HEK293 (cell line): ENCODE measurements around the gene MGAT4B.

Experiments
- CTCF ChIA-PET: fragments of 350-600 bp; formaldehyde crosslinking; extraction: SDS; loops from one replicate; lab custom pipeline; 2021; ENCODE audit warnings: antibody characterized with exemption; lab: Yijun Ruan, JAX
- POLR2A ChIA-PET: fragments of 300-600 bp; formaldehyde crosslinking; extraction: SDS; loops from one replicate; lab custom pipeline; 2020; ENCODE audit warnings: antibody characterized with exemption, inconsistent platforms; lab: Yijun Ruan, JAX
- H3K27ac ChIP-seq: fragments of 200-500 bp; sonication (Bioruptor generic); 2 replicates; pipeline ENCODE4 v1.5.1; 2014; ENCODE audit warnings: low read depth, low read length, control low read depth, inconsistent platforms; ENCODE audit errors: extremely low read depth
- H3K36me3 ChIP-seq, 2 experiments: fragments of 200-500 bp in 1 of 2; sonication (Bioruptor generic) in 1 of 2; 1 replicate in 1 of 2; 2 replicates in 1 of 2; pipeline ENCODE4 v1.5.1; 2014 to 2017; ENCODE audit warnings: inconsistent platforms in 2 of 2, low read length in 2 of 2; ENCODE audit not compliant: control insufficient read depth in 2 of 2, insufficient read depth in 1 of 2
- H3K4me1 ChIP-seq: fragments of 200-500 bp; sonication (Bioruptor generic); 2 replicates; pipeline ENCODE4 v1.5.1; 2014; ENCODE audit warnings: mild to moderate bottlenecking, low read length, inconsistent platforms; ENCODE audit not compliant: control insufficient read depth, insufficient read depth
- H3K4me3 ChIP-seq: 2 replicates; pipeline ENCODE4 v1.5.1; 2011; ENCODE audit warnings: low read depth, mild to moderate bottlenecking, control low read depth, low read length, moderate library complexity
- H3K9me3 ChIP-seq: fragments of 200-500 bp; sonication (Bioruptor generic); 2 replicates; pipeline ENCODE4 v1.5.1; 2014; ENCODE audit warnings: low read depth, low read length, inconsistent platforms; ENCODE audit not compliant: control insufficient read depth, insufficient read depth
- AEBP2 ChIP-seq: fragments of 450-650 bp; formaldehyde crosslinking; IDR thresholded peaks from 2 replicates; pipeline ENCODE4 v1.5.1; 2016; ENCODE audit warnings: missing biosample characterization, missing genetic modification characterization, borderline replicate concordance
- BCL6B ChIP-seq: fragments of 450-650 bp; formaldehyde crosslinking; IDR thresholded peaks from 2 replicates; pipeline ENCODE4 v1.5.1; 2017; ENCODE audit warnings: missing biosample characterization, missing genetic modification characterization
- INSM2 ChIP-seq: fragments of 450-650 bp; formaldehyde crosslinking; IDR thresholded peaks from 2 replicates; pipeline ENCODE4 v1.5.1; 2016; ENCODE audit warnings: missing biosample characterization, missing genetic modification characterization
- KLF1 ChIP-seq: fragments of 450-650 bp; formaldehyde crosslinking; IDR thresholded peaks from 2 replicates; pipeline ENCODE4 v1.5.1; 2016; ENCODE audit warnings: missing biosample characterization, missing genetic modification characterization
- KLF7 ChIP-seq: fragments of 450-650 bp; formaldehyde crosslinking; IDR thresholded peaks from 2 replicates; pipeline ENCODE4 v1.5.1; 2016; ENCODE audit warnings: missing biosample characterization, missing genetic modification characterization, borderline replicate concordance
- MZF1 ChIP-seq: fragments of 450-650 bp; formaldehyde crosslinking; IDR thresholded peaks from 2 replicates; pipeline ENCODE4 v1.5.1; 2017; ENCODE audit warnings: missing biosample characterization, missing genetic modification characterization, borderline replicate concordance
- PRDM10 ChIP-seq: fragments of 450-650 bp; formaldehyde crosslinking; IDR thresholded peaks from 2 replicates; pipeline ENCODE4 v1.5.1; 2016; ENCODE audit warnings: missing biosample characterization, missing genetic modification characterization
- SP2 ChIP-seq: fragments of 450-650 bp; formaldehyde crosslinking; IDR thresholded peaks from 2 replicates; pipeline ENCODE4 v1.5.1; 2016; ENCODE audit warnings: missing biosample characterization, missing genetic modification characterization
- SP3 ChIP-seq: fragments of 450-650 bp; formaldehyde crosslinking; IDR thresholded peaks from 2 replicates; pipeline ENCODE4 v1.5.1; 2016; ENCODE audit warnings: missing biosample characterization, missing genetic modification characterization
- YY2 ChIP-seq: fragments of 450-650 bp; formaldehyde crosslinking; IDR thresholded peaks from 2 replicates; pipeline ENCODE4 v1.5.1; 2016; ENCODE audit warnings: missing biosample characterization, missing genetic modification characterization
- ZBTB6 ChIP-seq: fragments of 450-650 bp; formaldehyde crosslinking; IDR thresholded peaks from 2 replicates; pipeline ENCODE4 v1.5.1; 2017; ENCODE audit warnings: missing biosample characterization, missing genetic modification characterization
- ZBTB7A ChIP-seq: fragments of 450-650 bp; formaldehyde crosslinking; IDR thresholded peaks from 2 replicates; pipeline ENCODE4 v1.5.1; 2016; ENCODE audit warnings: low read depth, missing biosample characterization, missing genetic modification characterization
- ZIC2 ChIP-seq: fragments of 450-650 bp; formaldehyde crosslinking; IDR thresholded peaks from 2 replicates; pipeline ENCODE4 v1.5.1; 2016; ENCODE audit warnings: missing biosample characterization, missing genetic modification characterization
- ZNF133 ChIP-seq: fragments of 450-650 bp; formaldehyde crosslinking; IDR thresholded peaks from 2 replicates; pipeline ENCODE4 v1.5.1; 2016; ENCODE audit warnings: missing biosample characterization, missing genetic modification characterization
- ZNF146 ChIP-seq: fragments of 450-650 bp; formaldehyde crosslinking; IDR thresholded peaks from 2 replicates; pipeline ENCODE4 v1.5.1; 2016; ENCODE audit warnings: missing biosample characterization, missing genetic modification characterization
- ZNF433 ChIP-seq: fragments of 450-650 bp; formaldehyde crosslinking; IDR thresholded peaks from 2 replicates; pipeline ENCODE4 v1.5.1; 2016; ENCODE audit warnings: missing biosample characterization, missing genetic modification characterization, low read depth
- ZNF473 ChIP-seq: fragments of 450-650 bp; formaldehyde crosslinking; IDR thresholded peaks from 2 replicates; pipeline ENCODE4 v1.5.1; 2017; ENCODE audit warnings: missing biosample characterization, missing genetic modification characterization
- ZNF514 ChIP-seq: fragments of 450-650 bp; formaldehyde crosslinking; IDR thresholded peaks from 2 replicates; pipeline ENCODE4 v1.5.1; 2016; ENCODE audit warnings: missing biosample characterization, missing genetic modification characterization
- ZNF558 ChIP-seq: fragments of 450-650 bp; formaldehyde crosslinking; IDR thresholded peaks from 2 replicates; pipeline ENCODE4 v1.5.1; 2016; ENCODE audit warnings: missing biosample characterization, missing genetic modification characterization
- ZNF560 ChIP-seq: fragments of 450-650 bp; formaldehyde crosslinking; IDR thresholded peaks from 2 replicates; pipeline ENCODE4 v1.5.1; 2017; ENCODE audit warnings: missing biosample characterization, missing genetic modification characterization, borderline replicate concordance
- ZNF600 ChIP-seq: fragments of 450-650 bp; formaldehyde crosslinking; IDR thresholded peaks from 2 replicates; pipeline ENCODE4 v1.5.1; 2016; ENCODE audit warnings: missing biosample characterization, missing genetic modification characterization
- ZNF704 ChIP-seq: fragments of 450-650 bp; formaldehyde crosslinking; IDR thresholded peaks from 2 replicates; pipeline ENCODE4 v1.5.1; 2016; ENCODE audit warnings: missing biosample characterization, missing genetic modification characterization
- ZNF76 ChIP-seq: fragments of 450-650 bp; formaldehyde crosslinking; IDR thresholded peaks from 2 replicates; pipeline ENCODE4; 2016; ENCODE audit warnings: low read depth, missing biosample characterization, missing genetic modification characterization, borderline replicate concordance
- ZNF785 ChIP-seq: fragments of 450-650 bp; formaldehyde crosslinking; IDR thresholded peaks from 2 replicates; pipeline ENCODE4 v1.5.1; 2016; ENCODE audit warnings: missing biosample characterization, missing genetic modification characterization

MGAT4B gene

GRCh38 chr5:179819296-179820126, 12.8 kb upstream of the MGAT4B start (continued):
- TF ChIP-seq ZNF473 (tag by site-specific recombination), result no peak
- no peak for TF ChIP-seq ZNF704 (tag by site-specific recombination)
- no peak for TF ChIP-seq ZNF133 (tag by site-specific recombination)
- TF ChIP-seq INSM2 (tag by site-specific recombination), result no peak
- peak; percentile 93 for TF ChIP-seq ZIC2 (tag by site-specific recombination)
- TF ChIP-seq, all 188 proteins: peak for 28

GRCh38 chr5:179818746-179819295, 12.2 kb upstream of the MGAT4B start:
- no peaks in the 10 kb centered on the region for H3K9me3 ChIP-seq
- peak overlapping the region; percentile 21 for H3K4me3 ChIP-seq
- H3K27ac ChIP-seq, result peak overlapping the region; percentile 92
- CTCF ChIA-PET, result interaction anchor here (0.7 kb wide), 1 partner anchor 13 kb away, joined by 3 read pairs; no protein-coding TSS in a partner anchor
- peaks cover 5 to 39% of the 10 kb centered on the region in 2 experiments; a peak in 2 of 3 replicates for H3K36me3 ChIP-seq
- peaks cover 19% of the 10 kb centered on the region for H3K4me1 ChIP-seq
- POLR2A ChIA-PET, result interaction anchor here (0.6 to 1.1 kb wide), 3 partner anchors 12 to 1295 kb away, joined by 3 read pairs; no protein-coding TSS in a partner anchor
- TF ChIP-seq SP2 (tag by site-specific recombination) (peak; percentile 77), ZNF514 (no peak), SP3 (peak; percentile 97), MZF1 (peak; percentile 90), ZNF560 (no peak), BCL6B (no peak; the same call in 1 of the 2 replicates), ZNF600 (tag by site-specific recombination) (peak; percentile 7; the same call in 1 of the 2 replicates), YY2 (no peak), PRDM10 (tag by site-specific recombination) (peak; percentile 96), AEBP2 (tag by site-specific recombination) (no peak), ZNF785 (peak; percentile 85; the same call in 1 of the 2 replicates), KLF1 (tag by site-specific recombination) (peak; percentile 90), ZNF76 (tag by site-specific recombination) (peak; percentile 86), ZNF146 (tag by site-specific recombination) (0 out of 2 replicates have a peak, but pooled peaks have one; percentile 26), ZBTB6 (tag by site-specific recombination) (0 out of 2 replicates have a peak, but pooled peaks have one; percentile 37), ZBTB7A (tag by site-specific recombination) (peak; percentile 98), ZNF558 (tag by site-specific recombination) (0 out of 2 replicates have a peak, but pooled peaks have one; percentile 17), KLF7 (peak; percentile 89), ZNF433 (tag by site-specific recombination) (no peak)
